ENCODE results near the gene TPX2. TPM values are rescaled to one million over a fixed set of nuclear protein-coding genes. Genes with fewer than 3 reads are reported as not detected.

TPX2 gene
- total and polyA plus RNA-seq, 2 of the 8 experiments (the other 6 are each of a cell fraction or from before 2014, with no cell fraction given): 43.6 to 125 TPM

DNA sequence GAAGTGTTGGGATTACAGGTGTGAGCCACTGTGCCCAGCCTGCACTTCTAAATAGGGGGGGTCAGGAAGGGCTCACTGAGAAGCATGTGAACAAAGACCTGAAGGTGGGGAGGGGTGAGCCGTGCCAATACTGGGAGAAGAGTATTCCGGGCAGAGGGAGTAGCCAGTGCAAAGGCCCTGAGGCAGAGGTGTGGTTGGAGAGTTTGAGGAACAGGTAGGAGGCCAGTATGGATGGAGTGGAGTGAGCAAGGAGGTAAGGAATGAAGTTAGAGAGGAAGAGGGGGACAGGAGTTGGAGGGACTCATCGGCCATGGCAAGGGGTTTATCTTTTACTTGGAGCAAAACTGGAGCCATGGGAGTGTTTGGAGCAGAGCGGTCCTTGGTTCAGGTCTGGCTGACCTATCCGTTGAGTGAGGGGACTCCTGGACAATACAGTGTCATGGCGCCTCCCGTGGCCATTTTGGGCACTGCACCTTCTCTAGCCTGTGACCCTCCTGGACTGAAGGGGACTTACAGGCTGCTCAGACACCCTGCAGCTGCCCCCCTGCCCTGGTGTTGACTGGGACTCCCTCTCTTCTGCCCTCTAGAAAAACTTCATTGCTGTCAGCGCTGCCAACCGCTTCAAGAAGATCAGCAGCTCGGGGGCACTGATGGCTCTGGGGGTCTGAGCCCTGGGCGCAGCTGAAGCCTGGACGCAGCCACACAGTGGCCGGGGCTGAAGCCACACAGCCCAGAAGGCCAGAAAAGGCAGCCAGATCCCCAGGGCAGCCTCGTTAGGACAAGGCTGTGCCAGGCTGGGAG, 94.2 kb downstream of the TPX2 start (continued):
- TF ChIP-seq TEAD4 (IDR thresholded peaks at IDR 0.05; ENCODE audit: low read depth, low read length) (no peak), SIN3A (conservative IDR thresholded peaks at IDR 0.05 in 1 of 2, IDR thresholded peaks at IDR 0.05 in 1 of 2; ENCODE audit: low read depth in 1 of 2, low read length in 2 of 2) (no peak), JUND (IDR thresholded peaks at IDR 0.05; ENCODE audit: low read length) (0 out of 2 replicates have a peak, but pooled peaks have one; percentile 23), HDAC2 (IDR thresholded peaks at IDR 0.05; ENCODE audit: borderline replicate concordance in 1 of 2, low read depth in 2 of 2, low read length in 2 of 2) (peak in 1 of 2 experiments; percentile 94; a peak in 2 of 4 replicates), SIRT6 (IDR thresholded peaks at IDR 0.05; ENCODE audit: low read length) (no peak), EZH2 (IDR thresholded peaks at IDR 0.05; ENCODE audit: low read depth, low read length, severe bottlenecking) (no peak), CTBP2 (IDR thresholded peaks at IDR 0.05; ENCODE audit: borderline replicate concordance, insufficient read depth, insufficient read length, low read length) (no peak), KDM5A (IDR thresholded peaks at IDR 0.05; ENCODE audit: low read length) (no peak), GTF2F1 (IDR thresholded peaks at IDR 0.05; ENCODE audit: borderline replicate concordance, low read depth, low read length) (no peak), BRCA1 (IDR thresholded peaks at IDR 0.05; ENCODE audit: low read depth, low read length) (no peak)
